H1 (cell line): Measurements from ENCODE around the gene SOCS3. TPM values are rescaled to one million over a fixed set of nuclear protein-coding genes. Genes with fewer than 3 reads are reported as not detected.

Experiments used
- CTCF ChIA-PET: fragments of 300-600 bp; sonication (Branson Sonifier 250); formaldehyde crosslinking; loops from one replicate; lab custom pipeline; 2021; ENCODE audit not compliant: partially characterized antibody; lab: Charles Lee
- POLR2A ChIA-PET: fragments of 300-600 bp; sonication (Branson Sonifier 250); formaldehyde crosslinking; loops from one replicate; lab custom pipeline; 2021; ENCODE audit warnings: inconsistent platforms; ENCODE audit not compliant: partially characterized antibody; lab: Charles Lee
- DNase-seq, 2 experiments: peaks; one replicate each; pipeline versions ENCODE4 v3.0.0 to v3.0.0-alpha.2; 2010 to 2022; ENCODE audit warnings: low spot score in 2 of 2, low read depth in 1 of 2, mixed read lengths in 1 of 2
- FAIRE-seq: peaks from 2 replicates; lab custom pipeline; 2011; peaks lifted over from hg19 to GRCh38; lab: Jason Lieb, UNC
- H2AFZ ChIP-seq: 2 replicates; pipeline ENCODE4 v1.8.1; 2012; ENCODE audit warnings: low read length, inconsistent platforms
- H2AK5ac ChIP-seq: 2 replicates; pipeline ENCODE4 v1.6.1; 2013; ENCODE audit warnings: low read depth, low read length
- H2BK120ac ChIP-seq: replicated peaks from 2 replicates; pipeline ENCODE3; 2013; ENCODE audit warnings: low read depth, low read length, inconsistent platforms
- H2BK12ac ChIP-seq: 2 replicates; pipeline ENCODE4 v1.6.1; 2013; ENCODE audit warnings: low read depth, low read length
- H2BK15ac ChIP-seq: 2 replicates; pipeline ENCODE4 v1.6.1; 2013; ENCODE audit warnings: low read length
- H2BK20ac ChIP-seq: 2 replicates; pipeline ENCODE4 v1.6.1; 2013; ENCODE audit warnings: low read length
- H2BK5ac ChIP-seq: 2 replicates; pipeline ENCODE4 v1.6.1; 2013; ENCODE audit warnings: low read depth, low read length
- H3K14ac ChIP-seq: 2 replicates; pipeline ENCODE4 v1.6.1; 2013; ENCODE audit warnings: inconsistent platforms; ENCODE audit not compliant: insufficient read length
- H3K18ac ChIP-seq: 2 replicates; pipeline ENCODE4 v1.6.1; 2013; ENCODE audit warnings: low read length; ENCODE audit errors: extremely low read depth
- H3K23ac ChIP-seq: 2 replicates; pipeline ENCODE4 v1.6.1; 2013; ENCODE audit warnings: inconsistent platforms; ENCODE audit not compliant: insufficient read length
- H3K23me2 ChIP-seq: 2 replicates; pipeline ENCODE4 v1.6.1; 2013; ENCODE audit warnings: low read depth, low read length
- H3K27ac ChIP-seq: 2 replicates; pipeline ENCODE4 v1.6.1; 2011; ENCODE audit warnings: low read depth, low read length, inconsistent platforms
- H3K27me3 ChIP-seq, 4 experiments: replicated peaks in 1 of 4; 1 replicate in 1 of 4; 2 replicates in 3 of 4; pipeline versions ENCODE4 v1.6.1 to v1.8.1; 2011 to 2013; ENCODE audit warnings: low read length in 3 of 4, mild to moderate bottlenecking in 3 of 4, inconsistent platforms in 2 of 4, mixed read lengths in 2 of 4, moderate library complexity in 1 of 4; ENCODE audit not compliant: control insufficient read depth in 3 of 4, insufficient read depth in 3 of 4; ENCODE audit errors: extremely low read depth in 1 of 4
- H3K36me3 ChIP-seq, 4 experiments: 2 replicates each; pipeline versions ENCODE4 v1.6.1 to v1.8.1; 2011 to 2013; ENCODE audit warnings: mild to moderate bottlenecking in 4 of 4, low read length in 3 of 4, moderate library complexity in 2 of 4, control low read depth in 1 of 4, inconsistent platforms in 1 of 4; ENCODE audit not compliant: insufficient read depth in 4 of 4, control insufficient read depth in 2 of 4
- H3K4ac ChIP-seq: replicated peaks from 2 replicates; pipeline ENCODE3; 2013; ENCODE audit warnings: low read length, low read depth, mixed read lengths, inconsistent platforms; ENCODE audit not compliant: insufficient read length
- H3K4me1 ChIP-seq, 4 experiments: replicated peaks in 1 of 4; 1 replicate in 1 of 4; 2 replicates in 3 of 4; pipeline versions ENCODE4 v1.6.1 to v1.8.1; 2011 to 2013; ENCODE audit warnings: low read length in 3 of 4, inconsistent platforms in 2 of 4, mixed read lengths in 1 of 4; ENCODE audit not compliant: insufficient read depth in 4 of 4, control insufficient read depth in 3 of 4
- H3K4me2 ChIP-seq, 2 experiments: 2 replicates each; pipeline versions ENCODE4 v1.6.1 to v1.8.1; 2011 to 2013; ENCODE audit warnings: low read depth in 2 of 2, low read length in 2 of 2, control low read depth in 1 of 2, inconsistent platforms in 1 of 2, mild to moderate bottlenecking in 1 of 2; ENCODE audit not compliant: insufficient read depth in 1 of 2
- H3K4me3 ChIP-seq, 4 experiments: fragments of 200-600, 300-600 bp in 1 of 4; sonication (generic), shearing (Covaris generic), sonication (Bioruptor Twin) in 1 of 4; 2 replicates each; pipeline versions ENCODE4 v1.5.1 to v1.8.1; 2011 to 2016; ENCODE audit warnings: low read length in 4 of 4, low read depth in 3 of 4, control low read depth in 2 of 4, inconsistent platforms in 2 of 4, mild to moderate bottlenecking in 2 of 4, mixed read lengths in 1 of 4, moderate library complexity in 1 of 4; ENCODE audit not compliant: insufficient read depth in 2 of 4; ENCODE audit errors: extremely low read depth in 1 of 4
- H3K56ac ChIP-seq: replicated peaks from 2 replicates; pipeline ENCODE3; 2013; ENCODE audit warnings: low read depth, mild to moderate bottlenecking, mixed read lengths, low read length, inconsistent platforms; ENCODE audit not compliant: insufficient read length
- H3K79me1 ChIP-seq: 2 replicates; pipeline ENCODE4 v1.6.1; 2013; ENCODE audit warnings: low read depth, low read length, control low read depth
- H3K79me2 ChIP-seq, 2 experiments: 2 replicates each; pipeline versions ENCODE4 v1.6.1 to v1.8.1; 2012 to 2013; ENCODE audit warnings: low read length in 2 of 2, mild to moderate bottlenecking in 2 of 2, inconsistent platforms in 1 of 2; ENCODE audit not compliant: insufficient read depth in 2 of 2, control insufficient read depth in 1 of 2
- H3K9ac ChIP-seq, 4 experiments: replicated peaks in 1 of 4; 1 replicate in 1 of 4; 2 replicates in 3 of 4; pipeline versions ENCODE4 v1.6.1 to v1.8.1; 2011 to 2013; ENCODE audit warnings: low read depth in 3 of 4, low read length in 3 of 4, control low read depth in 2 of 4, mild to moderate bottlenecking in 2 of 4, moderate library complexity in 2 of 4, inconsistent platforms in 1 of 4; ENCODE audit errors: extremely low read depth in 1 of 4
- H3K9me3 ChIP-seq, 2 experiments: 2 replicates each; pipeline versions ENCODE4 v1.6.1 to v1.8.1; 2012 to 2013; ENCODE audit warnings: mild to moderate bottlenecking in 2 of 2, moderate library complexity in 2 of 2, control low read depth in 1 of 2, inconsistent platforms in 1 of 2, low read depth in 1 of 2, low read length in 1 of 2, mixed read lengths in 1 of 2; ENCODE audit not compliant: insufficient read depth in 2 of 2
- H4K20me1 ChIP-seq, 2 experiments: replicated peaks in 1 of 2; 2 replicates each; pipeline versions ENCODE3 to v1.8.1; 2011 to 2013; ENCODE audit warnings: inconsistent platforms in 2 of 2, low read length in 2 of 2, mild to moderate bottlenecking in 1 of 2; ENCODE audit not compliant: insufficient read depth in 2 of 2, control insufficient read depth in 1 of 2
- H4K5ac ChIP-seq: 2 replicates; pipeline ENCODE4 v1.6.1; 2013; ENCODE audit warnings: low read length, low read depth, mixed read lengths, inconsistent platforms; ENCODE audit not compliant: insufficient read length
- H4K8ac ChIP-seq: 2 replicates; pipeline ENCODE4 v1.8.0; 2013; ENCODE audit warnings: mild to moderate bottlenecking, moderate library complexity, low read length, inconsistent platforms; ENCODE audit not compliant: insufficient read depth; ENCODE audit errors: extremely low read depth
- H4K91ac ChIP-seq: replicated peaks from 2 replicates; pipeline ENCODE3; 2013; ENCODE audit warnings: low read length, mixed read lengths, inconsistent platforms; ENCODE audit not compliant: insufficient read length
- CBX5 ChIP-seq: fragments of 300-800, 300-1000 bp; sonication (generic); IDR thresholded peaks from 2 replicates; pipeline ENCODE4 v1.7.1; 2016; ENCODE audit warnings: antibody characterized with exemption, low read length, low read depth
- RAD21 ChIP-seq, 2 experiments: IDR thresholded peaks in 1 of 2; conservative IDR thresholded peaks in 1 of 2; 2 replicates each; pipeline ENCODE4 v1.6.1; 2011; ENCODE audit warnings: low read depth in 2 of 2, low read length in 2 of 2, improper control_type of control experiment in 1 of 2, inconsistent platforms in 1 of 2, mild to moderate bottlenecking in 1 of 2, moderate library complexity in 1 of 2
- YY1 ChIP-seq: IDR thresholded peaks from 2 replicates; pipeline ENCODE4 v1.6.1; 2011; ENCODE audit warnings: low read depth, mild to moderate bottlenecking, low read length
- WGBS, 2 experiments: shearing (Covaris generic) in 1 of 2; methylation state at CpG; one replicate each; pipeline versions ENCODE4 v1.1.6 to v1.1.7; 2013 to 2015; ENCODE audit warnings: low lambda C conversion rate in 2 of 2, mixed read lengths in 2 of 2, inconsistent platforms in 1 of 2, low coverage in 1 of 2, missing lambda C conversion rate in 1 of 2; ENCODE audit not compliant: insufficient replicate concordance in 2 of 2, insufficient coverage in 1 of 2, insufficient read length in 1 of 2; ENCODE audit errors: extremely low coverage in 1 of 2, missing lambda C conversion rate in 1 of 2; 5-methylcytosine and 5-hydroxymethylcytosine counted together
- polyA plus RNA-seq, 7 experiments: library from polyadenylated mRNA; depleted of rRNA in 3 of 7; stranded (reverse) in 5 of 7; unstranded in 2 of 7; fragments of >200 nt in 5 of 7; fragments of 200-250 nt in 2 of 7; gene quantifications; 1 replicate in 5 of 7; 2 replicates in 1 of 7; 4 replicates in 1 of 7; pipeline versions ENCODE4 v1.2.1 to v1.2.3, GENCODE V29; 2011 to 2013; ENCODE audit warnings: missing spikeins in 2 of 7, mixed read lengths in 2 of 7
- total RNA-seq: library from RNA; stranded (reverse); fragmentation: NEBNext Ultra II Directional; extraction: Animal tissue kit (Norgen Biotek cat#: 25700); gene quantifications from 2 replicates; pipeline ENCODE4 v1.2.1, GENCODE V29; 2021
- TF ChIP-seq, protein P1 (sequence below), 3 experiments: IDR thresholded peaks; 1 replicate in 2 of 3; 2 replicates in 1 of 3; pipeline versions ENCODE4 v1.5.1 to v1.6.1; 2011; ENCODE audit warnings: low read length in 3 of 3, mild to moderate bottlenecking in 3 of 3, inconsistent platforms in 2 of 3, low read depth in 1 of 3, moderate library complexity in 1 of 3; ENCODE audit not compliant: insufficient read depth in 1 of 3; ENCODE audit errors: control extremely low read depth in 1 of 3
- TF ChIP-seq, protein P2 (sequence below): IDR thresholded peaks from 2 replicates; pipeline ENCODE4 v1.6.1; 2012; ENCODE audit warnings: low read length, inconsistent platforms

The SOCS3 gene
- total and polyA plus RNA-seq, 2 of the 8 experiments (the other 6 are each of a cell fraction or from before 2014, with no cell fraction given) = 10.1 to 47.9 TPM

- no peak overlapping the region for H2BK120ac ChIP-seq
- H2BK12ac ChIP-seq = peak overlapping the region; percentile 91; the same call in 1 of the 2 replicates
- peak overlapping the region; percentile 15; the same call in 1 of the 2 replicates for H2BK5ac ChIP-seq
- 0 out of 7 replicates have a peak overlapping the region, but pooled peaks of 1 of the 4 experiments have one; percentile 8 for H3K9ac ChIP-seq
- H3K18ac ChIP-seq = no peak overlapping the region
- H3K79me2 ChIP-seq = no peaks in the 10 kb centered on the region
- ChIA-PET CTCF (interaction anchor here (0.6 to 3.5 kb wide), 12 partner anchors 8 to 181 kb away, joined by 3 to 22 read pairs (median 4); no protein-coding TSS in a partner anchor), POLR2A (interaction anchor here (0.6 to 1.5 kb wide), 3 partner anchors 66 to 650 kb away, joined by 3 to 4 read pairs (median 3); partner anchors contain the start of gene PGS1)
- H4K5ac ChIP-seq = no peak overlapping the region
- no peak overlapping the region for H4K91ac ChIP-seq
- H4K20me1 ChIP-seq = no peaks in the 10 kb centered on the region
- H2BK15ac ChIP-seq = peak overlapping the region; percentile 93; the same call in 1 of the 2 replicates
- H3K9me3 ChIP-seq = peaks cover 0 to 8% of the 10 kb centered on the region in 2 experiments; a peak in 1 of 4 replicates
- no peak overlapping the region for H3K27ac ChIP-seq
- H3K56ac ChIP-seq = no peak overlapping the region
- no peak overlapping the region for H3K23ac ChIP-seq
- H3K4me2 ChIP-seq = no peak overlapping the region; a peak in 1 of 4 replicates
- no peak overlapping the region for H3K4ac ChIP-seq
- 83% methylated on average over 13 of the region's 13 CpGs; no CpG with 5 or more reads in 1 of the 2 experiments for WGBS, 2 experiments
- H2AK5ac ChIP-seq = no peak overlapping the region; the same call in 1 of the 2 replicates
- 0 out of 2 replicates have a peak overlapping the region, but pooled peaks have one; percentile 18 for H4K8ac ChIP-seq
- no peaks in the 10 kb centered on the region for H3K4me1 ChIP-seq
- H2BK20ac ChIP-seq = no peak overlapping the region
- H3K14ac ChIP-seq = no peak overlapping the region
- H3K79me1 ChIP-seq = no peaks in the 10 kb centered on the region
- peaks cover 0 to 2% (median 0%) of the 10 kb centered on the region in 4 experiments; a peak in 2 of 7 replicates for H3K27me3 ChIP-seq
- FAIRE-seq = no peak
- no peak for DNase-seq
- H3K23me2 ChIP-seq = no peaks in the 10 kb centered on the region
- no peaks in the 10 kb centered on the region for H3K36me3 ChIP-seq
- H3K4me3 ChIP-seq = no peak overlapping the region
- TF ChIP-seq RAD21 (IDR thresholded peaks at IDR 0.05 in 1 of 2, conservative IDR thresholded peaks at IDR 0.05 in 1 of 2; ENCODE audit: low read depth in 2 of 2, low read length in 2 of 2) = peak in 1 of 2 experiments; percentile 35; a peak in 2 of 4 replicates
- TF ChIP-seq CBX5 = no peak
- TF ChIP-seq, protein P1, sequence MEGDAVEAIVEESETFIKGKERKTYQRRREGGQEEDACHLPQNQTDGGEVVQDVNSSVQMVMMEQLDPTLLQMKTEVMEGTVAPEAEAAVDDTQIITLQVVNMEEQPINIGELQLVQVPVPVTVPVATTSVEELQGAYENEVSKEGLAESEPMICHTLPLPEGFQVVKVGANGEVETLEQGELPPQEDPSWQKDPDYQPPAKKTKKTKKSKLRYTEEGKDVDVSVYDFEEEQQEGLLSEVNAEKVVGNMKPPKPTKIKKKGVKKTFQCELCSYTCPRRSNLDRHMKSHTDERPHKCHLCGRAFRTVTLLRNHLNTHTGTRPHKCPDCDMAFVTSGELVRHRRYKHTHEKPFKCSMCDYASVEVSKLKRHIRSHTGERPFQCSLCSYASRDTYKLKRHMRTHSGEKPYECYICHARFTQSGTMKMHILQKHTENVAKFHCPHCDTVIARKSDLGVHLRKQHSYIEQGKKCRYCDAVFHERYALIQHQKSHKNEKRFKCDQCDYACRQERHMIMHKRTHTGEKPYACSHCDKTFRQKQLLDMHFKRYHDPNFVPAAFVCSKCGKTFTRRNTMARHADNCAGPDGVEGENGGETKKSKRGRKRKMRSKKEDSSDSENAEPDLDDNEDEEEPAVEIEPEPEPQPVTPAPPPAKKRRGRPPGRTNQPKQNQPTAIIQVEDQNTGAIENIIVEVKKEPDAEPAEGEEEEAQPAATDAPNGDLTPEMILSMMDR (IDR thresholded peaks at IDR 0.05; ENCODE audit: control extremely low read depth in 1 of 3, insufficient read depth in 1 of 3, low read depth in 1 of 3, low read length in 3 of 3) = peak; percentile 39 to 42 (median 41)
- TF ChIP-seq YY1 = peak; percentile 30; the same call in 1 of the 2 replicates
- TF ChIP-seq, protein P2, sequence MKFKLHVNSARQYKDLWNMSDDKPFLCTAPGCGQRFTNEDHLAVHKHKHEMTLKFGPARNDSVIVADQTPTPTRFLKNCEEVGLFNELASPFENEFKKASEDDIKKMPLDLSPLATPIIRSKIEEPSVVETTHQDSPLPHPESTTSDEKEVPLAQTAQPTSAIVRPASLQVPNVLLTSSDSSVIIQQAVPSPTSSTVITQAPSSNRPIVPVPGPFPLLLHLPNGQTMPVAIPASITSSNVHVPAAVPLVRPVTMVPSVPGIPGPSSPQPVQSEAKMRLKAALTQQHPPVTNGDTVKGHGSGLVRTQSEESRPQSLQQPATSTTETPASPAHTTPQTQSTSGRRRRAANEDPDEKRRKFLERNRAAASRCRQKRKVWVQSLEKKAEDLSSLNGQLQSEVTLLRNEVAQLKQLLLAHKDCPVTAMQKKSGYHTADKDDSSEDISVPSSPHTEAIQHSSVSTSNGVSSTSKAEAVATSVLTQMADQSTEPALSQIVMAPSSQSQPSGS = peak; percentile 74; the same call in 1 of the 2 replicates
- H2AFZ ChIP-seq = 0 out of 2 replicates have a peak overlapping the region, but pooled peaks have one; percentile 36
Observed at GRCh38 chr17:78307887-78308638, 51.8 kb downstream of the SOCS3 start.
